ENCODE measurements around the gene PRDM5. TPM values are rescaled to one million over a fixed set of nuclear protein-coding genes. Genes with fewer than 3 reads are reported as not detected.

Gene PRDM5
- total RNA-seq, 1 donor from 2014 or later = 12.2 TPM

- Histone ChIP-seq H3K27ac (replicated peaks) (no peak overlapping the region), H3K4me1 (peaks cover 39% of the 10 kb centered on the region), H3K36me3 (no peaks in the 10 kb centered on the region), H3K9me3 (replicated peaks) (no peaks in the 10 kb centered on the region), H3K4me3 (no peak overlapping the region), H3K27me3 (ENCODE audit: low read depth) (no peaks in the 10 kb centered on the region)
- intact Hi-C loops (cut with micrococcal nuclease) = no loop called here
- no peak for DNase-seq
- TF ChIP-seq CTCF (IDR thresholded peaks at IDR 0.05; ENCODE audit: borderline replicate concordance) = no peak
These were observed 5.6 kb downstream of the PRDM5 start for GRCh38 chr4:120916937-120917336.

- Histone ChIP-seq H3K27me3 (ENCODE audit: low read depth) (no peaks in the 10 kb centered on the region), H3K36me3 (no peaks in the 10 kb centered on the region), H3K4me1 (peaks cover 24% of the 10 kb centered on the region), H3K9me3 (replicated peaks) (no peaks in the 10 kb centered on the region), H3K4me3 (no peak overlapping the region), H3K27ac (replicated peaks) (no peak overlapping the region)
- intact Hi-C loops (cut with micrococcal nuclease) = no loop called here
- no peak for DNase-seq
- TF ChIP-seq CTCF (IDR thresholded peaks at IDR 0.05; ENCODE audit: borderline replicate concordance) = no peak
These were observed 7.2 kb downstream of the PRDM5 start for GRCh38 chr4:120915336-120915735.

GRCh38 chr4:120903419-120903818, 19.1 kb downstream of the PRDM5 start:
- intact Hi-C loops (cut with micrococcal nuclease) = no loop called here
- Histone ChIP-seq H3K36me3 (peaks cover 22% of the 10 kb centered on the region), H3K4me1 (no peaks in the 10 kb centered on the region), H3K4me3 (no peak overlapping the region), H3K27ac (replicated peaks) (no peak overlapping the region), H3K27me3 (ENCODE audit: low read depth) (no peaks in the 10 kb centered on the region), H3K9me3 (replicated peaks) (no peaks in the 10 kb centered on the region)
- no peak for DNase-seq
- TF ChIP-seq CTCF (IDR thresholded peaks at IDR 0.05; ENCODE audit: borderline replicate concordance) = no peak

GRCh38 chr4:120902925-120903324, 19.6 kb downstream of the PRDM5 start:
- H3K36me3 ChIP-seq = peaks cover 22% of the 10 kb centered on the region
- no peaks in the 10 kb centered on the region for H3K27me3 ChIP-seq (ENCODE audit: low read depth)
- H3K27ac ChIP-seq (replicated peaks) = no peak overlapping the region
- intact Hi-C loops (cut with micrococcal nuclease) = no loop called here
- no peak for DNase-seq
- no peak for TF ChIP-seq CTCF (IDR thresholded peaks at IDR 0.05; ENCODE audit: borderline replicate concordance)
- no peaks in the 10 kb centered on the region for H3K9me3 ChIP-seq (replicated peaks)
- no peaks in the 10 kb centered on the region for H3K4me1 ChIP-seq
- no peak overlapping the region for H3K4me3 ChIP-seq

- intact Hi-C loops (cut with micrococcal nuclease) = no loop called here
- H3K36me3 ChIP-seq = peaks cover 18% of the 10 kb centered on the region
These were observed 20.8 kb downstream of the PRDM5 start for GRCh38 chr4:120901731-120902130.

More at GRCh38 chr4:120901731-120902130, 20.8 kb downstream of the PRDM5 start:
- Histone ChIP-seq H3K27ac (replicated peaks) (no peak overlapping the region), H3K27me3 (ENCODE audit: low read depth) (no peaks in the 10 kb centered on the region), H3K4me3 (no peak overlapping the region), H3K4me1 (no peaks in the 10 kb centered on the region), H3K9me3 (replicated peaks) (no peaks in the 10 kb centered on the region)
- no peak for TF ChIP-seq CTCF (IDR thresholded peaks at IDR 0.05; ENCODE audit: borderline replicate concordance)
- no peak for DNase-seq

All from left ventricle myocardium inferior (tissue), 1 donor.